RWPE1 (cell line): ENCODE data around the gene NAALADL2.

Experiments
- CTCF ChIA-PET: fragments of 350-600 bp; sonication (Branson Sonifier 250); formaldehyde crosslinking; extraction: SDS; loops from one replicate; lab custom pipeline; 2021; lab: Yijun Ruan, JAX
- POLR2A ChIA-PET: fragments of 400-600 bp; formaldehyde crosslinking; extraction: SDS; loops from one replicate; lab custom pipeline; 2020; ENCODE audit warnings: antibody characterized with exemption; ENCODE audit not compliant: low non-redundant PET; lab: Yijun Ruan, JAX
- DNase-seq: peaks from one replicate; pipeline ENCODE4 v3.0.0; 2012; ENCODE audit warnings: low spot score
- H3K27ac ChIP-seq: fragments of 450-650 bp; 2 replicates; pipeline ENCODE4 v1.5.1; 2017
- CTCF ChIP-seq: fragments of 450-650 bp; conservative IDR thresholded peaks from 2 replicates; pipeline ENCODE4 v1.5.1; 2017; ENCODE audit warnings: low read depth, mild to moderate bottlenecking

The NAALADL2 gene

GRCh38 chr3:175307642-175308041 lies 448.5 kb downstream of the NAALADL2 start:
- TF ChIP-seq CTCF: no peak
- H3K27ac ChIP-seq: no peak overlapping the region
- no peak for DNase-seq
- ChIA-PET CTCF (interaction anchor here (0.7 kb wide), 1 partner anchor 831 kb away, joined by 4 read pairs; no protein-coding TSS in a partner anchor), POLR2A (no interaction called here)

DNA sequence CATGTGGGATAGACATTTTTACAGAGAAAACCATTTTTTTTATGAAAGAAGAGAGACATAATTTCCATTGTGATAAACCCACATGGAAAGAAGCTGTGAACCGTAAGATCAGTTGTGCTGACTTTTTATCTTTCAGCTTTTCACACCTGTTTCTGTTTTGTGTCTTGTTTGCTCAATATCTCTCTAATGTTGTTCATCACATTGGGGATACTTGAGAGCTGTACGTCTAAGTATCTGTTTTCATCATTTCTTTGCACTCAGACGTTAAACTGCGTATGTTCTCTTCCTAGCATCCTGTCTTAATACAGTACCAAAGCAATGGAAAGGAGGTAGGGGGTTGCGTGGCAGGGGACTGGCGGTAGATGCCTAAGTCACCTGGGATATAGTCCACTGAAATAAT lies 449.0 kb downstream of the NAALADL2 start:
- DNase-seq: no peak
- ChIA-PET POLR2A (no interaction called here), CTCF (interaction anchor here (0.7 kb wide), 1 partner anchor 830 kb away, joined by 4 read pairs; no protein-coding TSS in a partner anchor)
- TF ChIP-seq CTCF: no peak
- H3K27ac ChIP-seq: no peak overlapping the region

DNA sequence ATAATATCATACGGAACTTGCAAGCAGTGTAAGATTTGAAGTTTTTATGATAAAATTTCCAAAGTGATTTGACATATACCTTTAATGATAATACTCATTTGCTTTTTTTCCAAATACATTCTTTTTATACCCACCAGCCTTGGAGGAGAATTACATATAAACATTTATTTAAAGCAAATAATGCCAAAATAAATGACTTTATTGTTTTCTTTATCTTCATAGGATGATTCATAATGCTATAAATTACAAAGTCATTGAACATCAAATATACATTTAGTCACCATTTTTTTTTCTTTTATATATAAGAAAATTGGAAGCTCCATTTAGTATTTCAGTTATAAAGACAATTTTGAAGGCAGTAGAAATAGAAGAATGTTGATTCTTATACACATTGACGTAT lies 450.9 kb downstream of the NAALADL2 start:
- DNase-seq: no peak
- no peak overlapping the region for H3K27ac ChIP-seq
- CTCF ChIA-PET: interaction anchor here (0.6 to 0.7 kb wide), 4 partner anchors 12 to 145 kb away, joined by 3 read pairs; no protein-coding TSS in a partner anchor
- POLR2A ChIA-PET: no interaction called here
- TF ChIP-seq CTCF: no peak

DNA sequence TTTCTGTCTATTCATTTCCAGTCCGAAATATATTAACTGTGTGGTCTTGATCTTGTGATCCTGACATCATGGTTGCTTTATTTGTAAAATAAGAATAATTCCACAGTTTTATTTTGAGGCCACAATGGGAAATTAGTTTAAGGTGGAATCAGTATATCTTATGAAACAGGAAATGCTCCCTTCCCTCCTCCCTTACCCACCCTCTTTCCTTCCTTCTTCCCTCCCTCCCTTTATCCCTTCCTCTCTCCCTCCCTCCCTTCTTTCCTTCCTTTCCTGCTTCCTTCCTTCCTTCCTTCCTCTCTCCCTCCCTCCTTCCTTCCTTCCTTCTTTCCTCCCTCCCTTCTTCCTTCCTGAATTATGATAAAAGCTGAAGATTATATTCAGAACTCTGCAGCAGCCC lies 452.3 kb downstream of the NAALADL2 start:
- no peak for TF ChIP-seq CTCF
- ChIA-PET POLR2A (no interaction called here), CTCF (no interaction called here)
- no peak overlapping the region for H3K27ac ChIP-seq
- no peak for DNase-seq

GRCh38 chr3:175311946-175312345 lies 452.8 kb downstream of the NAALADL2 start:
- CTCF ChIA-PET: no interaction called here
- no peak overlapping the region for H3K27ac ChIP-seq
- TF ChIP-seq CTCF: no peak
- DNase-seq: no peak
- POLR2A ChIA-PET: no interaction called here

DNA sequence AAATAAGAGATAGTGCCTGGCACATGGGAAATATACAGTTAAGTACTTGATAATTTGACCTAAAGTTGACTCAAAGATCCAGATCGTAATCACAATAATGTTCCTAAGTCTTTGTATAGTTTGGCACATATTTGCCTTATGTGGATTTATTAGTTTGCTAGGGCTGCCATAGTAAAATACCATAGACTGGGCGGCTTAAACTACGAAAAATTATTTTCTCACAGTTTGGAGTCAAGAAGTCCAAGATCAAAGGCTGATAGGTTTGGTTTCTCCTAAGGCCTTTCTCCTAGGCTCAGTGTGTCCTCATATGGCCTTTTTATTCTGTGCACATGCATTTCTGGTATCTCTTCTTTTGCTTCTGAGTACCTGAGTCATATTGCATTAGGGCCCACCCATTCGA lies 453.7 kb downstream of the NAALADL2 start:
- POLR2A ChIA-PET: no interaction called here
- CTCF ChIA-PET: no interaction called here
- H3K27ac ChIP-seq: no peak overlapping the region
- TF ChIP-seq CTCF: no peak
- DNase-seq: no peak
